Ectodermal cell (in vitro differentiated cells): Measurements from ENCODE around the gene AGBL4.

Source experiments
- H3K27ac ChIP-seq: 2 replicates; pipeline ENCODE4 v1.7.0; 2013; ENCODE audit warnings: mild to moderate bottlenecking, low read depth, low read length; ENCODE audit not compliant: insufficient read depth, poor library complexity, severe bottlenecking
- H3K27me3 ChIP-seq: 2 replicates; pipeline ENCODE4 v1.7.0; 2013; ENCODE audit warnings: mild to moderate bottlenecking, low read length; ENCODE audit not compliant: insufficient read depth, control insufficient read depth, poor library complexity, severe bottlenecking
- H3K36me3 ChIP-seq: one replicate; pipeline ENCODE4 v1.7.0; 2013; ENCODE audit warnings: low read length; ENCODE audit not compliant: control insufficient read depth, insufficient read depth
- H3K4me1 ChIP-seq: one replicate; pipeline ENCODE4 v1.7.0; 2013; ENCODE audit warnings: low read length; ENCODE audit not compliant: control insufficient read depth, insufficient read depth
- H3K4me3 ChIP-seq: 2 replicates; pipeline ENCODE4 v1.7.0; 2013; ENCODE audit warnings: low read depth, low read length, control low read depth; ENCODE audit not compliant: insufficient read depth
- H3K9me3 ChIP-seq: 2 replicates; pipeline ENCODE4 v1.7.0; 2013; ENCODE audit warnings: mild to moderate bottlenecking, low read length, moderate library complexity; ENCODE audit not compliant: control insufficient read depth
- WGBS, 2 experiments: methylation state at CpG; one replicate each; pipeline ENCODE4 v1.1.7; 2013; ENCODE audit warnings: missing lambda C conversion rate in 2 of 2; 5-methylcytosine and 5-hydroxymethylcytosine counted together

AGBL4 gene

DNA sequence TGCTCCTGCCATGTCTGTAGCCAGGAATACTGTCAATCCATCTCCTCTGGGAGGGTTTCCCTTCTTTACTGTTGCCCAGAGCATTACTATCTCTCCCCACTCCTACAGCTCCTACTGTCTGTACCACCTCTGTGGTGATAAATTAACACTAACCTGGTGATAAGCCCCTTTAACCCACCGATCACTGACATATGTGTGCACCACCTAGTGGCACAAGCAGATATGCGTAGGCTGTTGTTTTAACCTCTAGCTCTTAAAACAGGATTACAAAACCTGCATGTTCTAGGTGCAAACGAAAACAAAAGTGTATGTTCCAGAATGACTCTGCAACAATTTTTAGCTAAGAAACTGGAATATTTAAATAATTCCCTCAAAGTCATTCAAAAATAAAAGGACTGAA lies 1153.2 kb downstream of the AGBL4 start:
- WGBS, 2 experiments, result 42 to 46% methylated on average over 3 of the region's 3 CpGs
- Histone ChIP-seq H3K36me3 (no peaks in the 10 kb centered on the region), H3K4me3 (no peak overlapping the region), H3K9me3 (no peaks in the 10 kb centered on the region), H3K4me1 (peaks cover 1% of the 10 kb centered on the region), H3K27me3 (no peaks in the 10 kb centered on the region), H3K27ac (no peak overlapping the region)

GRCh38 chr1:48869116-48869893 lies 1154.4 kb downstream of the AGBL4 start:
- Histone ChIP-seq H3K27me3 (no peaks in the 10 kb centered on the region), H3K27ac (no peak overlapping the region)
- 89 to 90% methylated on average over 5 of the region's 5 CpGs for WGBS, 2 experiments

DNA sequence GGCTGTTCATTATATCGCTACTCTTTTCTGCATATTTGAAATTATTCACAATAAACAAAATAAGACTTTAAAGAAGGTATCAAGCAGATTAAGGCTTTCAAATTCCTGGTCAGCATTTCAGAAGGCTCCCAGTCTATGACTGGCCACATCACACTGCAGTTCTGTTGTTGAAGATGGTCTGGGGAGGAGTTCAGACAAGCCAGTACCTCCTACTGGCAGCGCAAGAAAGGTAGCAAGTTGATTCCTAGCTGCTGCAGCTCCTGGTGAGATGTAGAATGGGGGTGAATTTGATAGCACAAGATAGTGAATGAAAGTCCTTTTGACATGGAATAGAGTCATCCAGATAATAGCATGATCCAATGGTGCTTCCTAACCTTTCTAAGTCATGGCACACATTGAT lies 1158.8 kb downstream of the AGBL4 start:
- Histone ChIP-seq H3K9me3 (no peaks in the 10 kb centered on the region), H3K4me3 (no peak overlapping the region), H3K27me3 (no peaks in the 10 kb centered on the region), H3K36me3 (no peaks in the 10 kb centered on the region), H3K4me1 (no peaks in the 10 kb centered on the region), H3K27ac (no peak overlapping the region)
- 100% methylated on average over 1 of the region's 2 CpGs for WGBS, 2 experiments

More at GRCh38 chr1:48869116-48869893, 1154.4 kb downstream of the AGBL4 start:
- Histone ChIP-seq H3K9me3 (no peaks in the 10 kb centered on the region), H3K4me1 (no peaks in the 10 kb centered on the region), H3K36me3 (no peaks in the 10 kb centered on the region), H3K4me3 (no peak overlapping the region)

DNA sequence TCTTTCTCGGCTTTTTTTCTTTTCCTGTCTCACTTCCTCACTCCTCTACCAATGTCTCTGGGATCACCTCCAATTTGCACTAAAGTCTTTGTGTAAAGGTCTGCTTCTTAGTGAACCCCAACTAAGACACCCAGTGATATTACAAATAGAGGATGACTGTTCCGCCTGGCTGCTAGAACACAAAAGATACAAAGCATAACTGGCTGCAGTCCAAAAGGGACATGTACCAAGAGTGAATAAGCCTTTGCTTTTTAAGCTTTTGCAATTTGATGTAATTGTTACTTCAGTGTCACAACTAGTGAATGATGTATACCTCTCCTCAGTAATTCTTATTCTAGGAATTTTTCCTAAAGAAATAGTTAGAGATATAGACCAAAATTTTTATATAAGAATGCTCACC lies 1164.3 kb downstream of the AGBL4 start:
- no peaks in the 10 kb centered on the region for H3K27me3 ChIP-seq
- no peaks in the 10 kb centered on the region for H3K9me3 ChIP-seq
- H3K36me3 ChIP-seq, result no peaks in the 10 kb centered on the region
- WGBS, 2 experiments, result 0 to 46% methylated on average over 1 to 2 of the region's 2 CpGs
- H3K4me1 ChIP-seq, result no peaks in the 10 kb centered on the region
- H3K4me3 ChIP-seq, result no peak overlapping the region
- H3K27ac ChIP-seq, result no peak overlapping the region

DNA sequence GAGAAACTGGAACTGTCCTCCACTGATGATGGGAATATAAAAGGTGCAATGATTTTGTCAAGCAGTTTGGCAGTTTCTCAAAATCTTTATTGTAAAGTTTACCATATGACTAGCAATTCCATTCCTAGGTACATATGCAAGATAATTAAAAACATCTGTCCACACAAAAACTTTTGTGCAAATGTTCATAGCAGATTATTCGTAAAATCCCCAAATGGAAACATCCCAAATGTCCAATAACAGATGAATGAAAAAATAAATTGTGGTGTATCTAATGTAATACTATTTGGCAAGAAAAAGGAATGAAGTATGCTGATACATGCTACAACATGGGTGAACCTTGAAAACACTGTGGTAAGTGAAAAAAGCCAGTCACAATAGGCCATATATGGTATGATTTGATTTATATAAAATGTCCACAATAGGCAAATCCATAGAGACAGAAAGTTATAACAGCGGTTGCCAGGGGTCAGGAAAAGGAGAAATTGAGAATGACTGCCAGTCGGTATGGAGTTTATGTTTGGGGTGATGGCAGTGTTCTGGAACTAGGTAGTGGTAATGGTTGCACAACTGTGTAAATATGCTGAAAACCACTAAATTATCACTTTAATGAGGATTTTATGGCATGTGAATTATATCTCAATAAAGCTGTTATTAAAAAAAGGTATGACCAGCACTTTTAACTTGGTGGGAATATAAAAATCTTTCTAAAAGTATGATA lies 1165.4 kb downstream of the AGBL4 start:
- WGBS, 2 experiments, result 64 to 65% methylated on average over 3 of the region's 3 CpGs
- Histone ChIP-seq H3K36me3 (no peaks in the 10 kb centered on the region), H3K4me3 (no peak overlapping the region), H3K9me3 (no peaks in the 10 kb centered on the region), H3K27ac (no peak overlapping the region), H3K4me1 (no peaks in the 10 kb centered on the region), H3K27me3 (no peaks in the 10 kb centered on the region)

DNA sequence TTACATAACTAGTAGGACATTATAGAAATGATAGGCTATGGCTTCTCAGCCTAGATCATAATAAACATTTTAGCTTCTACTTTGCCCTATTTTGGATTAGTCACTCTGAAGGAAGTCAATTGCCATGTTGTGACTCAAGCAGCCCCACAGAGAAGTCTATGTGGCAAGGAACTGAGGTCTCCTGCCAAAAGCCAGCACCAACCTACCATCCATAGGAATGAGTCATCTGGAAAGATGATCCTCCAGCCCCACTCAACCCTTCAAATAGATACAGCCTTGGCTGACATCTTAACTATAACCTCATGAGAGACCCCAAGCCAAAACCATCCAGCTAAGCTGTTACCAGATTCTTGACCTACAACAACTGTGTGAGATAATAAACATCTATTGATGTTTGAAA lies 1170.7 kb downstream of the AGBL4 start:
- no peaks in the 10 kb centered on the region for H3K4me1 ChIP-seq
- H3K9me3 ChIP-seq, result no peaks in the 10 kb centered on the region
- no peak overlapping the region for H3K4me3 ChIP-seq
- no peaks in the 10 kb centered on the region for H3K27me3 ChIP-seq
- no peaks in the 10 kb centered on the region for H3K36me3 ChIP-seq
- no peak overlapping the region for H3K27ac ChIP-seq

- H3K9me3 ChIP-seq, result no peaks in the 10 kb centered on the region
- no peaks in the 10 kb centered on the region for H3K36me3 ChIP-seq
- 90 to 95% methylated on average over 2 of the region's 2 CpGs for WGBS, 2 experiments
- H3K27ac ChIP-seq, result no peak overlapping the region
- H3K4me3 ChIP-seq, result no peak overlapping the region
- no peaks in the 10 kb centered on the region for H3K27me3 ChIP-seq
- H3K4me1 ChIP-seq, result no peaks in the 10 kb centered on the region
Observed at GRCh38 chr1:48851638-48852037, 1172.1 kb downstream of the AGBL4 start.

GRCh38 chr1:48848035-48848434 lies 1175.7 kb downstream of the AGBL4 start:
- 86 to 93% methylated on average over 2 of the region's 2 CpGs for WGBS, 2 experiments
- H3K4me1 ChIP-seq, result no peaks in the 10 kb centered on the region
- H3K9me3 ChIP-seq, result no peaks in the 10 kb centered on the region
- no peaks in the 10 kb centered on the region for H3K36me3 ChIP-seq
- H3K27me3 ChIP-seq, result no peaks in the 10 kb centered on the region
- H3K4me3 ChIP-seq, result no peak overlapping the region
- H3K27ac ChIP-seq, result no peak overlapping the region

DNA sequence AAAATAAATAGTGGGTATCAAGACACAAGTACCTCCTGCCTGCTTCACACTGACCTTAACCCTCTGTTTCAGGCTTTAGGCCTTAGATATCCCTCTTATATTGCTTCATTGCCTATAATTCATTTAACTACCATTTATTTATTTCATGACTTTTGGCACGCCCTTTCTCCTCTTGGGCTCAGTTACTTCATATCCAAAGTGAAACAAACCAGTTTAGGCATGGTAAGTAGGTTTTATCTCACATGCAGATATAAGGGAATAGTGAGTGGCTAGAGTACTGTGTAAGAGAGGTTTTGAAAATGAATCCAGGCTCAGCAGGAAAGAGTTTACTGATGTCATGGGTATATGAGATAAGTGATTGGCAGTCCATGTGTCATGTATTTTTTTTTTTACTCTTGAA lies 1177.3 kb downstream of the AGBL4 start:
- WGBS, 2 experiments, result 88 to 100% methylated on average over 1 of the region's 1 CpG

GRCh38 chr1:48844187-48844586 lies 1179.6 kb downstream of the AGBL4 start:
- no peaks in the 10 kb centered on the region for H3K9me3 ChIP-seq
- H3K4me3 ChIP-seq, result no peak overlapping the region
- 92 to 95% methylated on average over 3 of the region's 3 CpGs for WGBS, 2 experiments
- H3K27ac ChIP-seq, result no peak overlapping the region
- H3K27me3 ChIP-seq, result no peaks in the 10 kb centered on the region
- no peaks in the 10 kb centered on the region for H3K36me3 ChIP-seq
- H3K4me1 ChIP-seq, result no peaks in the 10 kb centered on the region

More for the DNA sequence above, 1177.3 kb downstream of the AGBL4 start:
- Histone ChIP-seq H3K9me3 (no peaks in the 10 kb centered on the region), H3K4me1 (no peaks in the 10 kb centered on the region), H3K27ac (no peak overlapping the region), H3K27me3 (no peaks in the 10 kb centered on the region), H3K4me3 (no peak overlapping the region), H3K36me3 (no peaks in the 10 kb centered on the region)
